IMR-90 (cell line): Measurements from ENCODE around the gene ATF1.

Experiments used
- BHLHE40 ChIP-seq: fragments of 150-350 bp; IDR thresholded peaks from 2 replicates; pipeline ENCODE4 v1.6.1; 2016; ENCODE audit warnings: mild to moderate bottlenecking, low read depth, low read length
- CEBPB ChIP-seq: IDR thresholded peaks from 2 replicates; pipeline ENCODE4 v1.6.1; 2012; ENCODE audit warnings: low read depth, low read length, improper control_type of control experiment
- CHD1 ChIP-seq: IDR thresholded peaks from 2 replicates; pipeline ENCODE4 v1.6.1; 2012; ENCODE audit warnings: low read depth, low read length, improper control_type of control experiment
- FOS ChIP-seq: fragments of 150-350 bp; IDR thresholded peaks from 2 replicates; pipeline ENCODE4 v1.6.1; 2016; ENCODE audit warnings: low read depth, low read length
- MAZ ChIP-seq: IDR thresholded peaks from 2 replicates; pipeline ENCODE4 v1.6.1; 2012; ENCODE audit warnings: low read depth, mild to moderate bottlenecking, low read length, improper control_type of control experiment, moderate library complexity, borderline replicate concordance
- MXI1 ChIP-seq: IDR thresholded peaks from 2 replicates; pipeline ENCODE4 v1.6.1; 2012; ENCODE audit warnings: low read depth, mild to moderate bottlenecking, low read length, moderate library complexity, borderline replicate concordance
- POLR2A ChIP-seq: IDR thresholded peaks from 2 replicates; pipeline ENCODE4 v1.6.1; 2012; ENCODE audit warnings: mild to moderate bottlenecking, low read depth, low read length
- RAD21 ChIP-seq: IDR thresholded peaks from 2 replicates; pipeline ENCODE4 v1.6.1; 2012; ENCODE audit warnings: low read length, improper control_type of control experiment
- RCOR1 ChIP-seq: IDR thresholded peaks from 2 replicates; pipeline ENCODE4 v1.6.1; 2012; ENCODE audit warnings: mild to moderate bottlenecking, low read length, improper control_type of control experiment; ENCODE audit not compliant: insufficient replicate concordance
- RFX5 ChIP-seq: IDR thresholded peaks from 2 replicates; pipeline ENCODE4 v1.8.0; 2012; ENCODE audit warnings: low read depth, mild to moderate bottlenecking, low read length, moderate library complexity
- SMC3 ChIP-seq: fragments of 150-350 bp; IDR thresholded peaks from 2 replicates; pipeline ENCODE4 v1.6.1; 2016; ENCODE audit warnings: low read depth, mild to moderate bottlenecking, antibody characterized with exemption, low read length, moderate library complexity
- TF ChIP-seq, protein P1 (sequence below): fragments of 150-350 bp; IDR thresholded peaks from 2 replicates; pipeline ENCODE4 v1.6.1; 2017; ENCODE audit warnings: mild to moderate bottlenecking, antibody characterized with exemption, low read length, low read depth
- TF ChIP-seq, protein P2 (sequence below): conservative IDR thresholded peaks from 2 replicates; pipeline ENCODE4 v1.5.1; 2012; ENCODE audit warnings: mild to moderate bottlenecking, low read depth, low read length, improper control_type of control experiment
- TF ChIP-seq, protein P3 (sequence below): fragments of 150-350 bp; IDR thresholded peaks from 2 replicates; pipeline ENCODE4 v1.6.1; 2016; ENCODE audit warnings: low read depth, mild to moderate bottlenecking, low read length, moderate library complexity, borderline replicate concordance

DNA sequence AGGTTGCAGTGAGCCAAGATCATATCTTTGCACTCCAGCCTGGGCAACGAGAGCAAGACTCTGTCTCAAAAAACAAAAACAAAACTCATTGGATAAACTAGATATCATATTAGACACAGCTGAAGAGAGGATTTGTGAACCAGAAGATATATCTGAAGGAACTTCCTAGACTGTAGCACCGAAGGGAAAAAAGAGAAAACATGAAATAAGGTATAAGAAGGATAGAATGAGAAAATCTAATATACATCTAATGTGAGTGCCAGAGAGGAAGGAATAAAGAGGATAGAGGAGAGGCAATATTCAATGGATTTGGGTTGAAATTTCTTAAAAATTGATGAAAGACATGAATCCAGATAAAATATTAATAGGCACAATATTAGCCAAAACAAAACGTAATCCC lies 101.4 kb downstream of the ATF1 start:
- TF ChIP-seq, protein P1, sequence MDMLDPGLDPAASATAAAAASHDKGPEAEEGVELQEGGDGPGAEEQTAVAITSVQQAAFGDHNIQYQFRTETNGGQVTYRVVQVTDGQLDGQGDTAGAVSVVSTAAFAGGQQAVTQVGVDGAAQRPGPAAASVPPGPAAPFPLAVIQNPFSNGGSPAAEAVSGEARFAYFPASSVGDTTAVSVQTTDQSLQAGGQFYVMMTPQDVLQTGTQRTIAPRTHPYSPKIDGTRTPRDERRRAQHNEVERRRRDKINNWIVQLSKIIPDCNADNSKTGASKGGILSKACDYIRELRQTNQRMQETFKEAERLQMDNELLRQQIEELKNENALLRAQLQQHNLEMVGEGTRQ: no peak
- TF ChIP-seq, protein P2, sequence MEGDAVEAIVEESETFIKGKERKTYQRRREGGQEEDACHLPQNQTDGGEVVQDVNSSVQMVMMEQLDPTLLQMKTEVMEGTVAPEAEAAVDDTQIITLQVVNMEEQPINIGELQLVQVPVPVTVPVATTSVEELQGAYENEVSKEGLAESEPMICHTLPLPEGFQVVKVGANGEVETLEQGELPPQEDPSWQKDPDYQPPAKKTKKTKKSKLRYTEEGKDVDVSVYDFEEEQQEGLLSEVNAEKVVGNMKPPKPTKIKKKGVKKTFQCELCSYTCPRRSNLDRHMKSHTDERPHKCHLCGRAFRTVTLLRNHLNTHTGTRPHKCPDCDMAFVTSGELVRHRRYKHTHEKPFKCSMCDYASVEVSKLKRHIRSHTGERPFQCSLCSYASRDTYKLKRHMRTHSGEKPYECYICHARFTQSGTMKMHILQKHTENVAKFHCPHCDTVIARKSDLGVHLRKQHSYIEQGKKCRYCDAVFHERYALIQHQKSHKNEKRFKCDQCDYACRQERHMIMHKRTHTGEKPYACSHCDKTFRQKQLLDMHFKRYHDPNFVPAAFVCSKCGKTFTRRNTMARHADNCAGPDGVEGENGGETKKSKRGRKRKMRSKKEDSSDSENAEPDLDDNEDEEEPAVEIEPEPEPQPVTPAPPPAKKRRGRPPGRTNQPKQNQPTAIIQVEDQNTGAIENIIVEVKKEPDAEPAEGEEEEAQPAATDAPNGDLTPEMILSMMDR: no peak
- TF ChIP-seq MXI1: no peak
- TF ChIP-seq MAZ: no peak
- TF ChIP-seq RAD21: no peak
- no peak for TF ChIP-seq POLR2A
- no peak for TF ChIP-seq RCOR1
- TF ChIP-seq CEBPB: no peak
- no peak for TF ChIP-seq CHD1
- TF ChIP-seq RFX5: no peak
- TF ChIP-seq, protein P3, sequence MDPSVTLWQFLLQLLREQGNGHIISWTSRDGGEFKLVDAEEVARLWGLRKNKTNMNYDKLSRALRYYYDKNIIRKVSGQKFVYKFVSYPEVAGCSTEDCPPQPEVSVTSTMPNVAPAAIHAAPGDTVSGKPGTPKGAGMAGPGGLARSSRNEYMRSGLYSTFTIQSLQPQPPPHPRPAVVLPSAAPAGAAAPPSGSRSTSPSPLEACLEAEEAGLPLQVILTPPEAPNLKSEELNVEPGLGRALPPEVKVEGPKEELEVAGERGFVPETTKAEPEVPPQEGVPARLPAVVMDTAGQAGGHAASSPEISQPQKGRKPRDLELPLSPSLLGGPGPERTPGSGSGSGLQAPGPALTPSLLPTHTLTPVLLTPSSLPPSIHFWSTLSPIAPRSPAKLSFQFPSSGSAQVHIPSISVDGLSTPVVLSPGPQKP: no peak
- TF ChIP-seq FOS: no peak
- TF ChIP-seq SMC3: no peak
- no peak for TF ChIP-seq BHLHE40
